CD4-positive, alpha-beta memory T cell (primary cell): ENCODE results near the gene RNASEH2B. TPM values are rescaled to one million over a fixed set of nuclear protein-coding genes. Genes with fewer than 3 reads are reported as not detected.

Experiments
- CTCF ChIA-PET: fragments of 350-600 bp; sonication (Branson Sonifier 250); formaldehyde crosslinking; loops from one replicate; lab custom pipeline; 2021; ENCODE audit warnings: inconsistent platforms; ENCODE audit not compliant: partially characterized antibody; lab: Charles Lee
- POLR2A ChIA-PET: fragments of 350-600 bp; sonication (Branson Sonifier 250); formaldehyde crosslinking; loops from one replicate; lab custom pipeline; 2021; ENCODE audit not compliant: partially characterized antibody; lab: Charles Lee
- DNase-seq, 5 donors: peaks; one replicate each; pipeline versions ENCODE4 v3.0.0 to v3.0.0-alpha.2; 2020 to 2022; ENCODE audit warnings: mixed read lengths in 1 of 5
- H3K27ac ChIP-seq: one replicate; pipeline ENCODE4 v1.7.0; 2013; ENCODE audit warnings: low read depth, low read length
- H3K27me3 ChIP-seq: 2 replicates; pipeline ENCODE4 v1.7.0; 2013; ENCODE audit warnings: mild to moderate bottlenecking, low read length, moderate library complexity; ENCODE audit not compliant: insufficient read depth
- H3K36me3 ChIP-seq: 2 replicates; pipeline ENCODE4 v1.7.0; 2013; ENCODE audit warnings: mild to moderate bottlenecking, low read length, moderate library complexity; ENCODE audit not compliant: insufficient read depth
- H3K4me1 ChIP-seq: 2 replicates; pipeline ENCODE4 v1.7.0; 2013; ENCODE audit warnings: mild to moderate bottlenecking, low read length, moderate library complexity; ENCODE audit not compliant: insufficient read depth
- H3K4me3 ChIP-seq, 2 donors: one replicate each; pipeline ENCODE4 v1.7.0; 2013; ENCODE audit warnings: low read length in 2 of 2, mild to moderate bottlenecking in 1 of 2
- H3K9me3 ChIP-seq, 2 donors: one replicate each; pipeline ENCODE4 v1.7.0; 2013; ENCODE audit warnings: low read length in 2 of 2, control low read depth in 1 of 2; ENCODE audit not compliant: control insufficient read depth in 1 of 2
- H3K27ac Mint-ChIP-seq, 7 donors: one replicate each; pipeline ENCODE4 v1.8.0; 2020 to 2021; ENCODE audit warnings: mixed read lengths in 7 of 7, mild to moderate bottlenecking in 6 of 7, inconsistent platforms in 3 of 7, moderate library complexity in 3 of 7
- H3K27me3 Mint-ChIP-seq, 2 donors: one replicate each; pipeline ENCODE4 v1.8.0; 2020 to 2021; ENCODE audit warnings: mixed read lengths in 2 of 2
- H3K36me3 Mint-ChIP-seq, 2 donors: one replicate each; pipeline ENCODE4 v1.8.0; 2020 to 2021; ENCODE audit warnings: mixed read lengths in 2 of 2, inconsistent platforms in 1 of 2, mild to moderate bottlenecking in 1 of 2
- H3K4me1 Mint-ChIP-seq, 4 donors: one replicate each; pipeline ENCODE4 v1.8.0; 2020 to 2021; ENCODE audit warnings: mixed read lengths in 4 of 4, mild to moderate bottlenecking in 1 of 4
- H3K4me3 Mint-ChIP-seq, 8 donors: one replicate each; pipeline ENCODE4 v1.8.0; 2020 to 2021; ENCODE audit warnings: mixed read lengths in 8 of 8, mild to moderate bottlenecking in 7 of 8, moderate library complexity in 6 of 8, inconsistent platforms in 3 of 8
- H3K9me3 Mint-ChIP-seq, 8 donors: one replicate each; pipeline ENCODE4 v1.8.0; 2020 to 2021; ENCODE audit warnings: mixed read lengths in 8 of 8, mild to moderate bottlenecking in 5 of 8, inconsistent platforms in 3 of 8, moderate library complexity in 1 of 8
- intact Hi-C: fragments of 100-400 bp; cut with micrococcal nuclease; formaldehyde crosslinking; loops from one replicate; pipeline ENCODE4 v1.15.1; 2023
- polyA plus RNA-seq, 2 donors: library from polyadenylated mRNA; unstranded; fragments of 300-500 nt; fragmentation: Illumina TruSeq; gene quantifications; one replicate each; pipeline ENCODE4 v1.2.3, GENCODE V29; 2021
- total RNA-seq, 2 experiments: library from RNA; stranded (reverse); gene quantifications; one replicate each; pipeline ENCODE4 v1.2.3, GENCODE V29; 2021

RNASEH2B gene
- total and polyA plus RNA-seq, 4 experiments from 2014 or later = 88.9 to 133 (median 103) TPM

DNA sequence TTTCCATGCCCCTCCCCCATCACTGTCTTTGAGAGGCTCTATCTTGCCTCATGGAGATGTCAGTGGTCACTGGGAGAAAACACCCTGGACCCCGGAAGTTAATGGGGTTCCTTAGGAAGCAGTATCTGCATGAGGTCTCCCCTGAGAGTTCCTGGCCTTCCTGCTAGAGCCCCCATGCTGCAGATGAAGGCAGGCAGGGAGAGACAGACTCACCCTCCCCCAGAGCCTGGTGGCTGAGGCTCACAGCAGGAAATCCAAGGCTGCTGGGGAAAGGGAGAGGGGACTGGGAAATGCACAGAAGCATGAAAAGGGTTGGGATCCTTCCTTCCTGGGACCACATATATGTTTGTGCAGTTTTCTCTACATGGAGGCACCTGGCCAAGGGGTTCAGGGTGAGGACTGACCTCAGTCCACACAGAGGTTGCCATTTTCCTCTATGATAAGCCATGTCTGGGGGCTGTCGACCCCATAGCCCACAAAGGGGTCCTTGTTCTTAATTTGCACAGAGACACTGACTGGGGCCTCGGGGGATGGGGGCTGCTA lies 95.4 kb downstream of the RNASEH2B start:
- Mint-ChIP-seq H3K9me3 (peaks cover 0 to 1% (median 0%) of the 10 kb centered on the region in 8 donors), H3K27me3 (peaks cover 6 to 19% of the 10 kb centered on the region in 2 donors), H3K4me1 (no peaks in the 10 kb centered on the region), H3K36me3 (no peaks in the 10 kb centered on the region), H3K4me3 (no peak overlapping the region), H3K27ac (peak overlapping the region in 1 of 7 donors; percentile 49)
- POLR2A ChIA-PET = no interaction called here
- H3K36me3 ChIP-seq = no peaks in the 10 kb centered on the region
- intact Hi-C loops = no loop called here
- no peaks in the 10 kb centered on the region for H3K9me3 ChIP-seq
- H3K27me3 ChIP-seq = peaks cover 5% of the 10 kb centered on the region
- no peak overlapping the region for H3K27ac ChIP-seq
- H3K4me1 ChIP-seq = no peaks in the 10 kb centered on the region
- H3K4me3 ChIP-seq = no peak overlapping the region
- CTCF ChIA-PET = no interaction called here
- no peak for DNase-seq

DNA sequence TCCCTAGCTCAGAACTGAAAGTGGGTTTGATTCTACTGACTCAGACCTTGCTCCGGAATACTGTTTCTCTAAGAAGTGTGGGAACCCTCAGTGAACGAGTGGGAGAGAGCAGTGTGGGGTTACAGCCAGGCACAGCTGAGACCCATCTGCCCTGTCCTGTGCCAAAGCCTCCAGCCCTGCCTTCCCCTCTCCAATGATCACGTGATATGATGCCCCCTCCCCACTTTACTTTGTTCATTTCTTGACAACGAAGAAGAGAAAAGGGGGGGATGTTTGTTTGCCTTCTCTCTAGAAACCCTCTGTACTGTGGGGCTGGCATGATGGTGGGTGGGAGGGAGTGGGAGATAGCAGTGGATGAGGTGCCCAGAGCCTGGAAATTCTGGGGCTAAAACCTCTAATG lies 96.0 kb downstream of the RNASEH2B start:
- Mint-ChIP-seq H3K4me1 (no peaks in the 10 kb centered on the region), H3K27me3 (peaks cover 6 to 19% of the 10 kb centered on the region in 2 donors), H3K27ac (no peak overlapping the region), H3K4me3 (no peak overlapping the region), H3K36me3 (no peaks in the 10 kb centered on the region), H3K9me3 (peaks cover 0 to 1% (median 0%) of the 10 kb centered on the region in 8 donors)
- intact Hi-C loops = no loop called here
- no peaks in the 10 kb centered on the region for H3K9me3 ChIP-seq
- ChIA-PET CTCF (interaction anchor here (0.6 kb wide), 1 partner anchor 64 kb away, joined by 3 read pairs; no protein-coding TSS in a partner anchor), POLR2A (no interaction called here)
- H3K36me3 ChIP-seq = no peaks in the 10 kb centered on the region
- no peaks in the 10 kb centered on the region for H3K4me1 ChIP-seq
- no peak overlapping the region for H3K4me3 ChIP-seq
- no peak for DNase-seq
- no peak overlapping the region for H3K27ac ChIP-seq
- H3K27me3 ChIP-seq = peaks cover 5% of the 10 kb centered on the region

Other genes starting within 250 kb of the RNASEH2B start
- gene DLEU7, start 66.1 kb upstream of the RNASEH2B start, total RNA-seq = not detected
- under 1 TPM in 1 of 2 donors, not detected in 1; 0.22 TPM for gene DLEU7, start 66.1 kb upstream of the RNASEH2B start, polyA plus RNA-seq
- not detected for gene C13orf42, start 201.5 kb downstream of the RNASEH2B start, total RNA-seq
- not detected for gene C13orf42, start 201.5 kb downstream of the RNASEH2B start, polyA plus RNA-seq